ENCODE results near the gene TMF1. TPM values are rescaled to one million over a fixed set of nuclear protein-coding genes. Genes with fewer than 3 reads are reported as not detected.

The TMF1 gene
- total and polyA plus RNA-seq, 10 of the 15 experiments (the other 5 are each of a cell fraction or from before 2014, with no cell fraction given), result 7.1 to 24.5 (median 18.6) TPM

GRCh38 chr3:69094467-69095205 lies 42.5 kb upstream of the TMF1 start (continued):
- TF ChIP-seq PBX3 (IDR thresholded peaks at IDR 0.05; ENCODE audit: insufficient replicate concordance, low read depth, low read length) (no peak), BMI1 (IDR thresholded peaks at IDR 0.05; ENCODE audit: borderline replicate concordance) (no peak), MAX (IDR thresholded peaks at IDR 0.05; ENCODE audit: low read depth, low read length) (no peak)

GRCh38 chr3:69092030-69092516 lies 39.9 kb upstream of the TMF1 start:
- H4K20me1 ChIP-seq (ENCODE audit: control insufficient read depth, insufficient read depth), result no peaks in the 10 kb centered on the region
- TF ChIP-seq IRF3 (IDR thresholded peaks at IDR 0.05) (no peak), MAX (IDR thresholded peaks at IDR 0.05; ENCODE audit: low read depth, low read length) (no peak), PAX8 (IDR thresholded peaks at IDR 0.05) (no peak), E2F8 (IDR thresholded peaks at IDR 0.05; ENCODE audit: low read depth, partially characterized antibody) (no peak), ZNF217 (IDR thresholded peaks at IDR 0.05) (no peak), FOXM1 (IDR thresholded peaks at IDR 0.05; ENCODE audit: low read depth, low read length) (no peak; the same call in 1 of the 2 replicates), PRDM15 (CRISPR knock-in tag; IDR thresholded peaks at IDR 0.05) (no peak)

More at GRCh38 chr3:69092030-69092516, 39.9 kb upstream of the TMF1 start:
- ChIA-PET CTCF (interaction anchor here (1.2 to 2.4 kb wide), 7 partner anchors 10 to 145 kb away, joined by 3 to 8 read pairs (median 4); no protein-coding TSS in a partner anchor), RAD21 (ENCODE audit: unreplicated experiment) (interaction anchor here (1.0 to 16.7 kb wide), 8 partner anchors 9 to 349 kb away, joined by 3 to 152 read pairs (median 4); partner anchors contain the start of genes ARL6IP5, TMF1 and UBA3), POLR2A (interaction anchor here (0.7 to 3.8 kb wide), 11 partner anchors 7 to 114 kb away, joined by 3 to 22 read pairs (median 6); partner anchors contain the start of gene TMF1), SMC1A (ENCODE audit: uncharacterized antibody, unreplicated experiment) (interaction anchor here (0.6 to 19.6 kb wide), 13 partner anchors 8 to 578 kb away, joined by 3 to 234 read pairs (median 11); partner anchors contain the start of genes ARL6IP5, LMOD3, TMF1 and UBA3)
- Histone ChIP-seq H2AFZ (ENCODE audit: control insufficient read depth, low read depth, low read length) (no peak overlapping the region), H3K27me3 (replicated peaks in 1 of 2; ENCODE audit: control insufficient read depth in 2 of 2, insufficient read depth in 2 of 2, low read length in 1 of 2) (no peaks in the 10 kb centered on the region), H3K4me3 (peak overlapping the region; percentile 59), H3K4me2 (ENCODE audit: control insufficient read depth, insufficient read depth) (peak overlapping the region; percentile 46), H3K9me3 (replicated peaks; ENCODE audit: control insufficient read depth, insufficient read depth, low read length) (no peaks in the 10 kb centered on the region), H3K4me1 (ENCODE audit: control insufficient read depth, insufficient read depth, low read length) (peaks cover 54% of the 10 kb centered on the region), H3K79me2 (ENCODE audit: control insufficient read depth, insufficient read depth, low read length) (peaks cover 95% of the 10 kb centered on the region), H3K27ac (ENCODE audit: control insufficient read depth, insufficient read depth) (peak overlapping the region; percentile 39), H3K36me3 (ENCODE audit: control insufficient read depth in 2 of 2, insufficient read depth in 2 of 2, low read length in 1 of 2) (peaks cover 0 to 19% of the 10 kb centered on the region in 2 experiments; a peak in 2 of 4 replicates), H3K9ac (ENCODE audit: control insufficient read depth, insufficient read depth, low read length) (peak overlapping the region; percentile 3; the same call in 1 of the 2 replicates)
- BruUV-seq (replicated peaks), result no TSS peak
- intact Hi-C loops (cut with micrococcal nuclease; ENCODE audit: unreplicated experiment) (no loop called here), in situ Hi-C loops (cut with MboI) (no loop called here)
- no peak for DNase-seq (ENCODE audit: low read depth, low spot score)
- FAIRE-seq, result peak; percentile 94
- ATAC-seq, result peak; percentile 70
- 0% methylated on average over 4 of the region's 4 CpGs for WGBS (ENCODE audit: insufficient coverage, insufficient replicate concordance, low lambda C conversion rate, missing lambda C conversion rate)

Measured in GM12878 (cell line).